OCI-LY7 (cell line): ENCODE measurements around the gene USP50. TPM values are rescaled to one million over a fixed set of nuclear protein-coding genes. Genes with fewer than 3 reads are reported as not detected.
"Not testable (repeated sequence)": the region's sequence is repeated elsewhere in the genome, so short reads cannot be mapped to it uniquely, and the experiment has no call there.

Source experiments
- BruUV-seq: library from RNA; stranded (reverse); fragments of 400-500 nt; replicated peaks from 2 replicates; lab custom pipeline; 2021; lab: Mats Ljungman, UMichigan
- CTCF ChIA-PET: fragments of 300-600 bp; sonication (Branson Sonifier 250); formaldehyde crosslinking; loops from one replicate; lab custom pipeline; 2022; ENCODE audit warnings: antibody characterized with exemption; ENCODE audit not compliant: unreplicated experiment; lab: Charles Lee
- POLR2A ChIA-PET: fragments of 300-600 bp; sonication (Branson Sonifier 250); formaldehyde crosslinking; loops from one replicate; lab custom pipeline; 2022; ENCODE audit warnings: antibody characterized with exemption; lab: Charles Lee
- DNase-seq: peaks from one replicate; pipeline ENCODE4 v3.0.0-alpha.2; 2015; ENCODE audit warnings: low spot score
- H2AFZ ChIP-seq: fragments of 200-600 bp; sonication (generic), shearing (Covaris generic); 2 replicates; pipeline ENCODE4 v1.6.1; 2014; ENCODE audit warnings: mild to moderate bottlenecking, antibody characterized with exemption, low read length, moderate library complexity
- H3K27ac ChIP-seq: fragments of 200-600 bp; sonication (generic); 2 replicates; pipeline ENCODE4 v1.5.1; 2014; ENCODE audit warnings: mixed run types, low read depth, mild to moderate bottlenecking, moderate library complexity, low read length, inconsistent platforms; ENCODE audit not compliant: poor library complexity, severe bottlenecking
- H3K36me3 ChIP-seq: fragments of 200-600 bp; sonication (generic); 2 replicates; pipeline ENCODE4 v1.6.1; 2014; ENCODE audit warnings: mild to moderate bottlenecking, antibody characterized with exemption, low read length, moderate library complexity, mixed read lengths; ENCODE audit not compliant: insufficient read depth
- H3K4me1 ChIP-seq: fragments of 200-600 bp; sonication (generic); 2 replicates; pipeline ENCODE4 v1.5.1; 2014; ENCODE audit warnings: mild to moderate bottlenecking, low read length; ENCODE audit not compliant: insufficient read depth, poor library complexity, severe bottlenecking
- H3K4me2 ChIP-seq: fragments of 200-600 bp; sonication (generic); 2 replicates; pipeline ENCODE4 v1.6.1; 2014; ENCODE audit warnings: mild to moderate bottlenecking, low read length
- H3K4me3 ChIP-seq: fragments of 200-600 bp; sonication (generic); 2 replicates; pipeline ENCODE4 v1.5.1; 2014; ENCODE audit warnings: mild to moderate bottlenecking, low read depth, low read length; ENCODE audit not compliant: poor library complexity, severe bottlenecking
- H3K79me2 ChIP-seq: fragments of 200-600 bp; sonication (generic); 2 replicates; pipeline ENCODE4 v1.6.1; 2016; ENCODE audit warnings: low read depth, mild to moderate bottlenecking, low read length, moderate library complexity, mixed read lengths; ENCODE audit not compliant: insufficient read depth
- H3K9me2 ChIP-seq: fragments of 200-600 bp; sonication (generic); 2 replicates; pipeline ENCODE4 v1.6.1; 2016; ENCODE audit warnings: mild to moderate bottlenecking, low read length, mixed read lengths; ENCODE audit not compliant: insufficient read depth
- H3K9me3 ChIP-seq: fragments of 200-600 bp; sonication (generic); 2 replicates; pipeline ENCODE4 v1.6.1; 2014; ENCODE audit warnings: mild to moderate bottlenecking, mixed run types, low read length, mixed read lengths
- H4K20me1 ChIP-seq: fragments of 200-600 bp; sonication (generic); 2 replicates; pipeline ENCODE4 v1.6.1; 2014; ENCODE audit warnings: mild to moderate bottlenecking, antibody characterized with exemption, low read length, moderate library complexity, mixed read lengths; ENCODE audit not compliant: insufficient read depth
- EZH2phosphoT487 ChIP-seq: fragments of 200-600 bp; sonication (generic); IDR thresholded peaks from 2 replicates; pipeline ENCODE4 v1.6.1; 2018; ENCODE audit warnings: low read depth, borderline replicate concordance, mild to moderate bottlenecking, mixed run types, antibody characterized with exemption, low read length, moderate library complexity, mixed read lengths
- intact Hi-C: fragments of 100-400 bp; cut with micrococcal nuclease; formaldehyde crosslinking; loops from one replicate; pipeline ENCODE4 v1.10.0; 2022; ENCODE audit not compliant: unreplicated experiment
- total RNA-seq, 2 experiments: library from RNA; depleted of rRNA in 1 of 2; stranded (reverse); fragments of >200 nt in 1 of 2; shearing (Covaris generic) in 1 of 2; gene quantifications; 2 replicates each; pipeline ENCODE4 v1.2.3, GENCODE V29; 2014 to 2022
- TF ChIP-seq, protein P1 (sequence below): fragments of 200-600 bp; sonication (generic); conservative IDR thresholded peaks from 2 replicates; pipeline ENCODE4 v1.5.1; 2014; ENCODE audit warnings: mild to moderate bottlenecking, antibody characterized with exemption, low read length, moderate library complexity, mixed read lengths

Gene USP50
- total RNA-seq, 2 experiments from 2014 or later, result not detected

DNA sequence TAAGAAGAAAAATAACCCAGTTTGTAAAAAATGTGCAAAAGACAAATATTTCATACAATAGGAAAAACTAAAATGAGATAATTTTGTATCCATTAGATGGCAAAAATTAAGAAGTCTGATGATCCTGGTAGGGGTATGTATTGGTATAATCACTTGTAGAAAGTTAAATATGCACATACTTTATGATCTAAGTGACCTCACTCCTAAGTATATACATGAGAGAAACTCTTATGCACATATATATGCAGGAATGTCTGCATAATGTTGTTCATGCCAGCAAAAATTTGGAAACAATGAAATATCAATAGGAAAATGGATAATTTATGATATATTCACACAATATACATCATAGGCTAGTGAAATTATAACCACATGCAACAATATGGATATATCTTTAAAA, 33.5 kb downstream of the USP50 start:
- Histone ChIP-seq H3K4me1 (no peaks in the 10 kb centered on the region), H3K36me3 (no peaks in the 10 kb centered on the region), H3K4me2 (no peak overlapping the region), H3K9me2 (no peaks in the 10 kb centered on the region), H3K9me3 (no peaks in the 10 kb centered on the region), H2AFZ (no peak overlapping the region), H3K79me2 (no peaks in the 10 kb centered on the region), H3K4me3 (no peak overlapping the region), H4K20me1 (no peaks in the 10 kb centered on the region), H3K27ac (no peak overlapping the region)
- CTCF ChIA-PET, result no interaction called here
- DNase-seq, result no peak
- POLR2A ChIA-PET, result interaction anchor here (0.6 to 0.7 kb wide), 2 partner anchors 33 to 153 kb away, joined by 4 to 6 read pairs; no protein-coding TSS in a partner anchor
- TF ChIP-seq, protein P1, sequence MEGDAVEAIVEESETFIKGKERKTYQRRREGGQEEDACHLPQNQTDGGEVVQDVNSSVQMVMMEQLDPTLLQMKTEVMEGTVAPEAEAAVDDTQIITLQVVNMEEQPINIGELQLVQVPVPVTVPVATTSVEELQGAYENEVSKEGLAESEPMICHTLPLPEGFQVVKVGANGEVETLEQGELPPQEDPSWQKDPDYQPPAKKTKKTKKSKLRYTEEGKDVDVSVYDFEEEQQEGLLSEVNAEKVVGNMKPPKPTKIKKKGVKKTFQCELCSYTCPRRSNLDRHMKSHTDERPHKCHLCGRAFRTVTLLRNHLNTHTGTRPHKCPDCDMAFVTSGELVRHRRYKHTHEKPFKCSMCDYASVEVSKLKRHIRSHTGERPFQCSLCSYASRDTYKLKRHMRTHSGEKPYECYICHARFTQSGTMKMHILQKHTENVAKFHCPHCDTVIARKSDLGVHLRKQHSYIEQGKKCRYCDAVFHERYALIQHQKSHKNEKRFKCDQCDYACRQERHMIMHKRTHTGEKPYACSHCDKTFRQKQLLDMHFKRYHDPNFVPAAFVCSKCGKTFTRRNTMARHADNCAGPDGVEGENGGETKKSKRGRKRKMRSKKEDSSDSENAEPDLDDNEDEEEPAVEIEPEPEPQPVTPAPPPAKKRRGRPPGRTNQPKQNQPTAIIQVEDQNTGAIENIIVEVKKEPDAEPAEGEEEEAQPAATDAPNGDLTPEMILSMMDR, result no peak
- TF ChIP-seq EZH2phosphoT487, result no peak
- intact Hi-C loops, result no loop called here
- no TSS peak for BruUV-seq

- Histone ChIP-seq H3K36me3 (peaks cover 21% of the 10 kb centered on the region; the same call in 1 of the 2 replicates), H3K9me2 (no peaks in the 10 kb centered on the region), H4K20me1 (no peaks in the 10 kb centered on the region), H3K27ac (no peak overlapping the region), H3K9me3 (no peaks in the 10 kb centered on the region), H3K4me3 (no peak overlapping the region), H3K4me2 (no peak overlapping the region), H3K4me1 (no peaks in the 10 kb centered on the region), H3K79me2 (no peaks in the 10 kb centered on the region), H2AFZ (no peak overlapping the region)
- no TSS peak for BruUV-seq
- ChIA-PET POLR2A (interaction anchor here (1.2 kb wide), 1 partner anchor 10 kb away, joined by 4 read pairs; no protein-coding TSS in a partner anchor), CTCF (no interaction called here)
- TF ChIP-seq EZH2phosphoT487, result no peak
- TF ChIP-seq, protein P1, result no peak
- DNase-seq, result no peak
- intact Hi-C loops, result no loop called here
These were observed 40.3 kb downstream of the USP50 start for GRCh38 chr15:50506121-50506520.

GRCh38 chr15:50505656-50506055, 40.8 kb downstream of the USP50 start:
- H3K79me2 ChIP-seq, H2AFZ ChIP-seq, BruUV-seq, H3K27ac ChIP-seq, H3K4me1 ChIP-seq, H3K4me2 ChIP-seq, H3K9me3 ChIP-seq, H4K20me1 ChIP-seq, intact Hi-C loops, H3K9me2 ChIP-seq, H3K4me3 ChIP-seq, DNase-seq, CTCF ChIA-PET: not testable (repeated sequence)
- POLR2A ChIA-PET, result interaction anchor here (1.2 kb wide), 1 partner anchor 10 kb away, joined by 4 read pairs; no protein-coding TSS in a partner anchor
- H3K36me3 ChIP-seq, result peaks cover 26% of the 10 kb centered on the region
